ENCODE measurements around the gene SHC4.

Gene SHC4

DNA sequence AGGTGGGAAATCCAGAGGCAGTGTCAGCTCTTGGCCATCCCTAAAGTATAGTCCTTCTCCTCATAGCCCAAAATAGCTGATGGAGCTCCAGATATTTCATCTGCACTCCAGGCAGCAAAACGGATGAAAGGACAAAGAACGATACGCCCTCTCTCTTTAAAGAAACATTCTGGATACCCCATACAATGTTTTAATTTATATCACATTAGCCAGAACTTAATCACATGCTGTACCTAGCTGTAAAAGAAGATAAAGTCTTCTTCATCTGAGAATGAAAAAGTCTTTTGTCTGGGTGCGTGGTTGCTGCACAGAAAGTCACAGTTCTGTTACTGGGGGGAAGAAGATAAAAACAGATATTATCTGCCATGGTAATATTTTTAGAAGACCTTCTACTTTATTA lies 4.3 kb upstream of the SHC4 start:
- FAIRE-seq, result no peak
- DNase-seq (ENCODE audit: low spot score), result no peak

DNA sequence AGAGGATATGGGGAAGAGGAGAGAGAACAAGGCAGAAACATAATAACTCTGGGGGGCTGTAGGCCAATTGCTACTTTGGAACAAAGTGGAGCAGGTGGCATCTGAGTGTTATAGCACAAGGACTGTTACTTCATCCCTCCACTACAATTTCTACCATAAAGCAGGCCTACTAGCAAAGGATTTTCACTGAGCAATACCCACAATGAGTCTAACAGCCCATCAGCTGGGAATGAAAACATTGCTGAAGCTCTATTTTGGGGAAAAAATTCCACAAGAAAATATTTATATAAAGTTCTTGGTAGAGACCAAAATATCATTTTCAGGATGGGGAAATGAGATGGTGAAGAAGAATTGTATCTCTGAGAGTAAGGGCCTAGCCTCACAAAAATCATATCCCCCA lies 3.6 kb upstream of the SHC4 start:
- FAIRE-seq, result no peak
- DNase-seq (ENCODE audit: low spot score), result no peak

DNA sequence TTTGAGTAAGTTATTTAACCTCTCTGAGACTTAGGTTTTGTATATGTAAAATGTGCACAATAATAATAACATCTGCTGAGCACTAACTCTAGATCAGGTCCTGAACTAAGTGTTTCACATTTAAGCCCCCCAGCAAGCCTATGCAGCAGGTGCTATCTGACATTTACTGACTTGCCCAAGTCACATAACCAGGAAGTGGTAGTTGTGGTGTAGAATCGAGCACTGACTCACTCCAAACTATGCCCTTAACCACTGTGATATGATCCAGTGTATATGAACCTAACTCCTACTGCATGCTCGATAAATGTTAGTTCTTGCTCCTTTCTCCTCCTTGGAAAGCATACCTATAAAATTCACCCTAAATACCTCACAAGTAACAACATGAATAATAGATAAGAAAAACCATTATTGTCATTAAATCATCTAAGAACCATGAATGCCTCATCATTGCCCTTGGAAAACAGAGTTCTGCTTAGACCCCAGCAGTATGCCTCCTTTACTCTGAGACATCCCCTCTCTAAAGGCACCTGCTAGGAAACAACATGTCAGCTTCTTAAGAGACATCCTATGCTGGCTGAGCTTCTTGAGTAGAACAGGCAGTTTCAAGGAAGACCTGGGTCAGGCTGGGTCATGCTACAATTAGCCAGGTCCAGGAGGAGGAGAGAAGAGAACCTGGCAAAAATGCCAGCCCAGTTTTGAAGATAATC lies 3.0 kb upstream of the SHC4 start:
- peak; percentile 26 for DNase-seq (ENCODE audit: low spot score)

DNA sequence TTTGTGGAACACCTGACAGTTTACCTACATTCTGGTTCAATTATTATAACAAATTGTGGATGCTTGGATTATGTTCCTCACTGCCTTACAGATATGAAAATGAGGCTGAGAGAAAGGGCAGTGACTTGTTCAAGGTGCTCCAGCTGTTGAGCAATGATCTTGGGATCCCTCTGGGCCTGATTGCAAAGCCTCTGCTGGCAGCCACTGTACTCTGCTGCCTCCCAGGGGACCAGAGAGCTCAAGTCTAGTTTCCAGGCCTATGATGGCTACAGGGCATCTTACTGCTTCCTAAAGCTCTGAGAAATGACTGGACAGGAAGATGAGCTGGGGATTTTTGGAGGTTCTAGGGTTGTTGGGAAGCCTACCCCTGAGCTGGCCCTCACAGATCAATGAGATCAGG lies 2.3 kb upstream of the SHC4 start:
- no peak for FAIRE-seq
- DNase-seq (ENCODE audit: low spot score), result no peak

More for the DNA sequence above, 3.0 kb upstream of the SHC4 start:
- no peak for FAIRE-seq

DNA sequence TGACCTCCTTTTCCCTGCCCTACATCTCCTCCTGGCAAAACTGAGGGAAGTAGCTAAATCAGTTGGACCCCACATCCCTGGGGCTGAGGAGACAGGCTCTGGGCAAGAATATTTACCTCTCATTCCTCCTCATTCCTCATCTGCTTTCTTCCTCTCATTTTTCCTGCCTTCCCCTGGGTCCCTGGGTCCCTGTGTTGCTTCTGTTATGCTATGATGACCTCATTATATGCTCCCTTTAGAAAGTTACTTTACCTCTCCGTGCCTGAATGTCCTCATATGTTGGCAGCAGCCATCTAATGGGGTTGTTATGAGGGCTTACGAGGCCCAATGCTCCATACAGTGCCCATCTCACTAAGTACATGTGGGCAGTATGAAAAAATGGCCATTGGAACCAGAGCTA lies 1.2 kb upstream of the SHC4 start:
- FAIRE-seq, result no peak
- no peak for DNase-seq (ENCODE audit: low spot score)

DNA sequence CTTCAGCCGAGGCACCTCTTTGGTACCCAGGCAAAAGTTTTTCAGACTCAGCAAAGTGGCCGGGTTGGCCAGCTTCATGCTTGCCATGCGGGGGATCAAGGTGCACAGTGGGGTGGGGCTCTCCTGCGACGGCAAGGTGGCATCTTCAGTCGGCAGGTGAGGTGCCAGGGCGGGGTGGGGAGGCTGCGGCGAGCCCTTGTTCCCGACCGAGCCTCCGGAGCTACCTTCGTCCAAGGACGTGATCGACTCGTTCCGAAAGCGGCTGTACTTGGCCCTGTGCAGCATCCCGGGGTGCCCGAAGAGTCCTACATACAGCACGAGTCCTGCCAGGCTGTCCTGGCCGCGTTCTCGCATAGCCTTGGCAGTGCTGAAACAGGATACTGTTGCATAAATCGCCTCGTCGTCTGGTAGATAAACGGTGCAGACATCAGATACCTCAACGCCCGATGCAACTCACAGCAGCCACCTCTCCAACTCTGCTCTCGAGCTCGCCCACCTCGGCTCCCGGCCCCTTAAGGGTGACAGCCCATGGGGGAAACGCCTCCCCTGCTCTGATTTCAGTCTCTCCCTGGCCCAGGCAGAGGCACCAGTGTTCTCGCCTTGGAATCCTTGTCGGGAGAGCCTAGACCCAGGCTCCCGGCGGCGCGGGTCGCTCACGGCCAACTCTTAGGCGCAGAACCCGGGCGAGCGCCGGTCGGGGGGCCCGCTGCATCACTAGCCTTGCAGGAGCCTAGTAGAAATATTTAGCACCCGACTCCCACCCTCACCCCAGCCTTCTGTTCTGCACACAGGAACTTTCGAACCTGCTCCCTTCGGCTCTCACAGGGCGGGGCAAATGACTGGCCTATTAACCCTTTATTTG lies 826 bp downstream of the SHC4 start:
- FAIRE-seq, result no peak
- peak; percentile 19 for DNase-seq (ENCODE audit: low spot score)

DNA sequence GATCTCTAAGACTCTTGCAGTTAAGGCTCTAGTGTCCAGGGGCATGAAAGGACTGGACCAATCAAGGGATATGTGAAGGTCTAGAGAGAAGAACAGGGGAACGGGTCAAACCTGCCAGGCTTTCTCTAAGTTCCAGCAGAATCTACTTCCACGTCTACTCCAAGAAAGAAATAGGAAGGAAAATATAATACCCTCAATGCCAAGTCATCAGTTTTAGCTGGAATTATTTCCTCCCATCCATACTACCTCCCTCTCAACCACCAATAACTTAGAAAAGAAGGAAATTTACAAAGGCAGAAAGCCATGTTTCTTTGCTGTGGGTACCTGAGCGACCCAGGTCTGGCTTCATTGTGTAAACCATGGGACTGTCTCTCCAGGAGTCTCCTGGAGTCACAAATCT lies 7.8 kb downstream of the SHC4 start:
- no peak for DNase-seq (ENCODE audit: low spot score)
- FAIRE-seq, result no peak

DNA sequence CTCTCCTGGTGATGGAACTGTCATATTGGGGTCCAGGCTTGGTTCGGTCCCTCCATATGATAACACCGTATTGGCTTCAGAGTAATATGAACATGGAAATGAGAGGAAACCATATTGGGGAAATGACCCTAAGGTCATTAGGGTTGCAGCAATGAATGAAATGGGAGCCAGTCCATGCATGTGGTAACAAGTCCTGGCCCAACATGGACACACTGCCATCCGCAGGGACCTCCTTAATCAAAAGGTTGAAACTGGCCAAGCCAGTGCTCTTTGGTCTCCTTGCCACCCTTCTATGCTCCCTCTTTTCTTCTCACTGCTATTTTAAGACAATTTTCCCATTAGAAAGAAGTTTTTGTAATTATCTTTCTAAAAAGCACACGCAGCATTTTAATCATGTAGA lies 8.3 kb downstream of the SHC4 start:
- no peak for FAIRE-seq

DNA sequence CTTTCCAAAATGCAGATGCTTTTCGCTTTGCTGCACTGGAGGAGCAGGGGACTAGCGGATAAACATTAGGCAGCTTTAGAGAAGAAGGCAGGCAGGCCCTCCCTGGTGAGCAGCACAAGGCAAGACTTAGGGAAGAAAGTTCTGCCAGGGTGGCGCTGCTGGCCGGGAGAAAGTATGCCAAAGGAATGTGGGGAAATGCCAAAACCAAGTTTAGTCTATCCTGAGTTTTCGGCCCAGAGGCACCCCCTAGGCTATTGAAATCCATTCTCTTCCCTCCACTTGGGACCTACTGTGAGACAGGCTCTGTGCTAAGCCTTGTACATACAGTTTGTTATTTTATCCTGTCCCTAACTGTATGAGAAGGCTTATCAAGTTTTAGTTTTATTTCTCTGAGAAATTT lies 9.2 kb downstream of the SHC4 start:
- DNase-seq (ENCODE audit: low spot score) (no peak), FAIRE-seq (no peak)

More for the DNA sequence above, 8.3 kb downstream of the SHC4 start:
- DNase-seq (ENCODE audit: low spot score), result no peak

DNA sequence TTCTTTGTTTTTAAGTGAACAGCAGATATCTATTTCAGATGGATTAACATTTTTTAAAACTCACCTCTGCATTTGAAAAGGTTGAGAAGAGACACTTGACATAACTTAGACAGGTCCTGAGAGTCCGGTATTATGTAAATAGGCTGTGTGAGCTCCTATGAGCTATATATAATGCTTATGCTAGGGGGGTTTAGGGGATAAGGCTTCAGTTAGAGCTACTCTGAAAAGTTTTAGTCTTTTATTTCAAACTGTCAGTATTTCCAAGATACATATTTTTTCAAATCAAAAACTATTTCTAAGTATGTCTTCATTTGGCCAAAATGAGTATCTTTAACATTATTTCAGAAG lies 16.9 kb downstream of the SHC4 start:
- FAIRE-seq (no peak), DNase-seq (ENCODE audit: low spot score) (no peak)

DNA sequence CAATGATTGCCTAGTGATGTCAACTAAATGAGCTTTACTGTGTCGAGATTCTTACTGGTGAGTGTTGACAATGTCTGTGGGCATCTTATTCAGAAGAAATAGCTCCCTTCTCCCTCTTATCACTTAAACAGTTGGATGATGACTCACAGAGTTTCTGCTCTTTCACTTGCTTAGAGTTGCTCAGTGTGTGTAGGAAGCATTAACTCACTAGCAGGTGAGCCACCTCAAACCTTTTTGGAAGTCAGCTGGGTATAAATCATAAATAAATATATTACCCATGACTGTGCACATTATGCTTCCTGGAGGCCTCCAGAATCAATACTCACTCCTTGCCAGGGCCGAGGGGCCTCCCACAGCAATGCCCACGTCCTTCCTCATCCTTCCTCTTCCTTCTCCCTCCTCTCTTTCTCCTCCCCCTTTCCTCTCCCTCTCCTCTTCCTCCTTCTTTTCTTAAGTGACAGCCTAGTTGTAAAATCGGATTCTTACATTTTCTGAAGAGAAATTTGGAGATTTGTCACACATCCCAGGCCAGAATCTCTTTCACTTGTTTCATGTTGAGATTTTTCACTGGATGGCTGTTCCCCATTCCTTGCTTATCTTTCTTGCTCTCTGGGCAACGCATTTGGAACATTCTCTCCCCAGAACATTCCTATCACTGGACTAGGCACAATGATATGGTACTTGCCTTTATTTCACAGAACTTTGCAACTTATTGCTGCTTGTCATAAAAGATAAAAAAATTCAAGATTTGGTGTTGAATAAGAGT lies 17.5 kb downstream of the SHC4 start:
- DNase-seq (ENCODE audit: low spot score), result peak; percentile 35
- no peak for FAIRE-seq

DNA sequence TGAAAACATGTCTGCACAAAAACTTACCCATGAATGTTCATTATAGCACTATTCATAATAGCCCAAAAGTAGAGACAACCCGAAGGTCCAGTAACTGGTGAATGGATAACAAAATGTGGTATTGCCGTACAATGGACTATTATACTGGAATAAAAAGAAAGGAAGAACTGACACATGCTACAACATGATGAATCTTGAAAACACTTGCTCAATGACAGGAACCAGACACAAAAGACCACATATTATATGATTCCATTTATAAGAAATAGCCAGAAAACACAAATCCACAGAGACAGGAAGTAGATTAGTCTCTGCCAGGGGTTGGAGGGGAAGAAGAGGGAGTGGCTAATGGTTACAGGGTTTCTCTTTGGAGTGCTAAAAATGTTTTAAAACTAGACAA lies 18.3 kb downstream of the SHC4 start:
- FAIRE-seq (no peak), DNase-seq (ENCODE audit: low spot score) (no peak)

DNA sequence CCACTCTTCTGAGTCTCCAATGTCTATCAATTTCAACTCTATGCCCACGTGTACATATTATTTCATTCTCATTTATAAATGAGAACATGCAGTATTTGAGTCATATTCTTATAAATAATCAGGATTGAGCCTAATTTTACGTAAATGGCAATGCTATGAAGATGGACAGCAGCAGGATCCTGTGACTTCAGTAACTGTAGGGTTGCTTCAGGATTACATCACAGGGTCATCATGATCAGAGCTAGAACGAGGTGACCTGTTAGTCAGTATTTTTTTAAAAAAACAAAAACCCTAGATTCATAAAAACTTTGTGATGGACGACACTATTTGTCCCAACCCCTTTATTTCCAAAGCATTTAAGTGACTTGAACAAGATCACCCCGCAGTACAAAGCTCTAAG lies 21.8 kb downstream of the SHC4 start:
- no peak for DNase-seq (ENCODE audit: low spot score)
- no peak for FAIRE-seq

DNA sequence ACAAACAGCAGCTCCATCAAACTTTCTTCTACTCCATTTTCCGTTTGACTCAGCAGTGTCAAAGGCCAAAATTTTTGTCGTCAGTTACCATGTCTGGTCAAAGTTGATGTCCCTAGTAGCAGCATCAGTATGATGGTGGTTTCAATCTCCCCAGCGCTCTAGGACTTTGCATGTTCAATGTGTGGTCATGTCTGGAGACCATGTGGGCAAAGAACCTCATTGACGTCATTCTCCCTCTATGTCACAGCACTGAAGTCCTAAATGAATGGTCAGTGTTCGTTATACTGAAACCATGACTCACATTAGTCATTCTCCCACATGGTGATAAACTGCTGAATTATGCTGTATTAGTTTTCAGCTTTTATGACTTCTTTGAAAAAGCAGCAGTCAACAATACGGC lies 23.2 kb downstream of the SHC4 start:
- DNase-seq (ENCODE audit: low spot score) (no peak), FAIRE-seq (no peak)

DNA sequence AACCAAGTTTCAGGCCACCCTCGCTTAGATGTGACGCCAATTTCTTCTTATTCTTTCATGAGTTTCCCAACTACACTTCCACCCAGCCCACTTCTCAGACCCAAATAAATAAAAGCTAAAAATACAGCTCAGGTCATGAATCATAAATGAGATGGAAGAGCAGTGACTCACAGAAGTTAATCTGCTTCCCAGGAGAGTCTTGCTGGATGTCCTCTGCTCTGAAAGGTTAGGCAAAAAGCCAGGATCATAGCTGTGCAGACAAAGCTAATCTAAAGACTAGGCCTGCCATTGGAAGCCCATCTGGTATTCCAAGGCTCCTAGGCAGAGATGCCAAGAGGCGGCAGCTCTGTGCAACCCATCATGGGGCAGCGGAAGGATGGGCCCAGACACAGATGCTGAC lies 24.1 kb downstream of the SHC4 start:
- FAIRE-seq (no peak), DNase-seq (ENCODE audit: low spot score) (peak; percentile 68)

DNA sequence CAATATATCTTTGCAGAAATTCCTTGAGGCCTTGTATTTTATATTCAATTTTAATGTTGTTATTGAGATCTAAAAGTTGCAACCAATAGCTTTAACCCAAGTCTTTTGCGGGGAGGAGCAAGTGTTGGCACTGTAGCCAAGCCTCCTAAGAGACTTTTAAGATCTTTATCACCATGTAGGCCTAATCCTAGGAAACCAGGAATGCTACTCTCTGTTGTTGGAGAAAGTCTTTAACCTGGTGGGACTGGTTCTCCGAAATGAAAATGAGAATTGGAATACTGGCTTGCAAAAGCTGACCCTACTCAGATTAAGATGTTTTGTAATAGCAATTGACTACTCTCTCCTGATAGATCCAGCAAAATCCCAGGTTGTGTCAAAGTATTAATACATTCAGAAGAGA lies 25.8 kb downstream of the SHC4 start:
- FAIRE-seq (no peak), DNase-seq (ENCODE audit: low spot score) (no peak)

DNA sequence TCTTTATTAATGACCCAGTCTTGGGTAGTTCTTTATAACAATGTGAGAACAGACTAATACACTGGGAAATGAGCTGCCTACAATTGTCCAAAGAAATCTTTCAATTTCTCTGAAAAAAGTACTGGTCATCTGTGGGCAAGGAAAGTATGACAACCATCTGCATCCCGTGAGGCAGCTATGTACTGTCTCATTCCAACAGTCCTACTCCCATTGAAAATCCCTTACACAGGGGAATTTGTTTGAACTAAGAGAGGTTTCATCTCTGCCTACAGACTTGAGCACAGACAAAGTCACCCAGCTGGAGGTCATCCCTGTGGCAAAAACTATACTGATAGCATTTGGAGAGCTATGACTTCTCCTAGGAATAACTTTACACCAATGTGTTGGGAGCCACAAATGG lies 27.1 kb downstream of the SHC4 start:
- no peak for FAIRE-seq

DNA sequence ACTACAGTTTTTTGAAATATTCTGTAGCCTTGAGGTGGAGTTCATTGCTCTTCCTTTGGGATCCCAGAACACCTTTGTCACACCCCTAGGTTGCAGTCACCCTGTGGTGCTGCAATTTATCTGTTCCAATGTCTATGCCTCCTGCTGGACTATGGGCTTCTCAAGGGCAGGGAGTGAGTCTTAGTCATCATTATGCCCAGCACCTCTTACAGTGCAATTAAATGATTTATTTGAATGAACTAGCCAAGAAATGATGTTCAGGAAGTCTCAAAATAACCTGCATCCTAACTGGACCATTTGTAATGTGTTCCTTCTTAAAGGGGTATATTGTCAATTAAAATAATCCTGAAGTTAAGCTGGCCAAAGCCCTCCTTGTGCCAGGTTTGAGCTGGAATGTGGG lies 28.5 kb downstream of the SHC4 start:
- FAIRE-seq (no peak), DNase-seq (ENCODE audit: low spot score) (no peak)

More for the DNA sequence above, 27.1 kb downstream of the SHC4 start:
- DNase-seq (ENCODE audit: low spot score), result no peak

DNA sequence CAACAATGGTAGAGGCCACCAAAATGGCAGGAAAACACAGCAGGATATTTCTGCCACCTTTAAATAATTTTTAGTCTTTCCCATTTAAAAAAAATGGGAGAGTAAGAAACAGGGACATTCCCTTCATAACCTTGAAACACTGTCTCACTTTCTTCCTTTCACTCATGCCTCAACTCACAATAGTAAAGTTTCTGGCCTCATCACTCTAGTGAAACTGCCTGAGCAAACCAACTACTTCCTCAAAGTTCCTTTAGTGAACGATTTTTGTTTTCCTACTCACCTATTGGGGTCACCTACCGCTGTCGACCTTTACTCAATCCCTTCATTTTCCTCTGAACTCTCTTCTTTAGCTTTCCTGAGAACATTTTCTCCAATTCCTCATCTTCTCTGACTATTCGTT lies 33.0 kb downstream of the SHC4 start:
- FAIRE-seq, result no peak

DNA sequence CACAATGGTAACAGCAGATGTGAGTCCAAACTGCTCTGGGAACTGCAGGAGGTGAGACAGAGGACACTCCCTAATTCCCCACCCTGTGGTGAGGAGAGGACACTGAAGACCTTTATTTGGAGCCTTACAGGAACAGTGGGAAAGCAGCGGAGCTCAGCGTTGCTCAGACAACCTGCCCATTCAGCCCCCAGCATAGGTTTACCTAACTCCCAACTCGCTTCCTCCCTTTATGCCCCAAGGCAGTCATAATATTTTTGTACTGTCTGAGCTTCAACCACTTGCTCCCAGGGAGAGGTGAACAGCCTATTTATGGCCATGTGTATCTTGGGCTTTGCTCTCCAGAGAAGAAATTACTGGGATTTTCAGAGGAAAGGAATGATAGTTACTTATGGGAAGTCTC lies 34.1 kb downstream of the SHC4 start:
- FAIRE-seq, result no peak
- no peak for DNase-seq (ENCODE audit: low spot score)

More for the DNA sequence above, 33.0 kb downstream of the SHC4 start:
- no peak for DNase-seq (ENCODE audit: low spot score)

DNA sequence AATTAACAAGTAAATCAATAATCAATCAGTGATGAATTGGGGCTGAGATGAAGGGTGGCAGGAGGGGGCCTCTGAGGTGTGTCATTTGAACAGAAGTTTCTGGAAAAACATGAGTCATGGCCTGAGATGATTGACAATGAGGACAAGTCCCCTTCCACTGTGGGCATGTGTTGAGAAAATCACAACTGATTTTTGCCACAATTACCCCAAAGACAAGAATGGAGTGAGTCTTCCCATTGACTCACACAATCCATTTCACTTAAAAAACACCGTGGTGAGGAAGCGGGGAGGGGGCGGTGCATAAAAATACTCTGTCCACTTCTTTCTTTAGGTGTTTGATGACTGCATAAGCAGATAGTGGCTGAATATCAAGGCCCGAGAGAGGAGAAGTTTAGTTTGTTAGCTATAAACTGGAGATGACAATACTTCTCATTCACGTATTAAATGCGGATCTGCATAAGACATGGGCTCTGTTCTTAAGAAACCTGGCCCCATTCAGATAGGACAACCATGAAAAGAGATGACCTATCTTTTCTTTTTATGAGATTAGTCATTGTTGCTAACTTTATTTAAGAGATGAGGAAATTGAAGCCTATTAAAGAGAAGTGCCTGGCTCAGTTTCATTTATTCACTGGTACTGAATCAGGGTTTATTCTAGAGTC lies 34.7 kb downstream of the SHC4 start:
- FAIRE-seq (no peak), DNase-seq (ENCODE audit: low spot score) (no peak)
